Omental fat pad (tissue), 4 donors: ENCODE measurements around the gene THPO. TPM values are rescaled to one million over a fixed set of nuclear protein-coding genes. Genes with fewer than 3 reads are reported as not detected.

ENCODE experiments used
- ATAC-seq: fragments of 150-250 bp; one replicate; pipeline ENCODE4 v1.9.1; 2016; ENCODE audit warnings: mild to moderate bottlenecking, moderate library complexity; ENCODE audit not compliant: low FRiP score
- DNase-seq: peaks from one replicate; pipeline ENCODE4 v3.0.0-alpha.2; 2019; ENCODE audit warnings: low spot score
- total RNA-seq, 4 donors: library from RNA; depleted of rRNA; stranded (reverse); fragments of >200 nt; gene quantifications; one replicate each; pipeline ENCODE4 v1.1.0, GENCODE V29; 2016
- TF ChIP-seq, protein P1 (sequence below), 3 donors: fragments of 450-650 bp; IDR thresholded peaks; one replicate each; pipeline ENCODE4 v1.5.1; 2016 to 2017; ENCODE audit warnings: antibody characterized with exemption in 3 of 3, mild to moderate bottlenecking in 3 of 3, moderate library complexity in 2 of 3

THPO gene
- total RNA-seq, 4 donors from 2014 or later, result 0.36 to 1.3 (median 0.94) TPM

DNA sequence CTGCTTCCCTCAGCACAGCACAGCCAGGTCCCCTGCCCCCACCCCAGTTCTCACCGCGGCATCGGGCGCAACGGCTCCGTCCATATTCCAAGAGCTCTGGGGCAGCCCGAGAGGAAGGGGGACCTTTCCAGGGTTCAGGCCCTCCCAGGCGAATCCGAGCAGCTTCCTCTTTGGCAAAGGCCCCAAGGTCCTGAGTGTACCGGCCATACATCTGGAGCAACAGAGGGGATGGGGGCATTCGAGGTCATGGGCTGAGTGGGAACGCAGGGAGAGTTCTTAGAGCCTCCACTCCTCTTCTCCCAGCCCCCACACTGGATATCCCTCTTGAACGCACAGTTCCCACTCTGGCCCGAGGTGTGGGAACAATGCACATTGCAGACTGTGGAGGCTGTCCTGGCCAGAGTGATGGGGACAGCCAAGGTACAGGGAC lies 19.1 kb downstream of the THPO start:
- ATAC-seq (no peak), DNase-seq (no peak)
- TF ChIP-seq, protein P1, sequence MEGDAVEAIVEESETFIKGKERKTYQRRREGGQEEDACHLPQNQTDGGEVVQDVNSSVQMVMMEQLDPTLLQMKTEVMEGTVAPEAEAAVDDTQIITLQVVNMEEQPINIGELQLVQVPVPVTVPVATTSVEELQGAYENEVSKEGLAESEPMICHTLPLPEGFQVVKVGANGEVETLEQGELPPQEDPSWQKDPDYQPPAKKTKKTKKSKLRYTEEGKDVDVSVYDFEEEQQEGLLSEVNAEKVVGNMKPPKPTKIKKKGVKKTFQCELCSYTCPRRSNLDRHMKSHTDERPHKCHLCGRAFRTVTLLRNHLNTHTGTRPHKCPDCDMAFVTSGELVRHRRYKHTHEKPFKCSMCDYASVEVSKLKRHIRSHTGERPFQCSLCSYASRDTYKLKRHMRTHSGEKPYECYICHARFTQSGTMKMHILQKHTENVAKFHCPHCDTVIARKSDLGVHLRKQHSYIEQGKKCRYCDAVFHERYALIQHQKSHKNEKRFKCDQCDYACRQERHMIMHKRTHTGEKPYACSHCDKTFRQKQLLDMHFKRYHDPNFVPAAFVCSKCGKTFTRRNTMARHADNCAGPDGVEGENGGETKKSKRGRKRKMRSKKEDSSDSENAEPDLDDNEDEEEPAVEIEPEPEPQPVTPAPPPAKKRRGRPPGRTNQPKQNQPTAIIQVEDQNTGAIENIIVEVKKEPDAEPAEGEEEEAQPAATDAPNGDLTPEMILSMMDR (IDR thresholded peaks at IDR 0.05), result no peak

DNA sequence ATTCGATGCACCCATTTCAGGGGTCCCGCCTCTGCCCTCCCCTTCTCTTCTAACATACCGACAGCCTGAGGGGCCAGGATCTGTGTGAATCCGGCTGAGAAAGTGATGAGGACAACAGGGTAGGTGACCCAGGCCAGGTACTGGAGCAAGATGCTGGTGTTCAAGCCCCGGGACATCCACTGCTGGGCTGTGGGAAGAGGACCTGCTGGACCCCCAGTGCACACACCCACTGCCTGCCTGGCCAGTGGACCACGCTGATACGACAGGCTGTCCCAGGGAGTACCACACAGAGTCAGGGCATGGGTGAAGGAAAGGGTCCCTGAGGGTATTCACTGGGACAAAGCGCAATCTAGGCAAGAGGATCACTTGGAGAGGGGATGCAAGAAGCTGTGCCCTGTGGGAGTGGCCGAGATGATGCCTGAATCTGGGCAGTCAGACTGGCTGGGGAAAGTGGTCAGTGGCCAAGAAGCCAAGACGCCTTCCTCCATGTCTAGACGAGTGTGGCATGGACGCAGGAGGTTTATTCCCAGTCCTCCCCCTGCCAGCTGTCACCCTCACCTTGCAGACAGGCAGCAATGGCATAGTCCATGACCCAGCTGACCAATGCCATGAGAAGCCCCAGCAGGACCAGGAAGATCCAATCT lies 19.8 kb downstream of the THPO start:
- DNase-seq, result no peak
- ATAC-seq, result no peak
- TF ChIP-seq, protein P1 (IDR thresholded peaks at IDR 0.05), result no peak

DNA sequence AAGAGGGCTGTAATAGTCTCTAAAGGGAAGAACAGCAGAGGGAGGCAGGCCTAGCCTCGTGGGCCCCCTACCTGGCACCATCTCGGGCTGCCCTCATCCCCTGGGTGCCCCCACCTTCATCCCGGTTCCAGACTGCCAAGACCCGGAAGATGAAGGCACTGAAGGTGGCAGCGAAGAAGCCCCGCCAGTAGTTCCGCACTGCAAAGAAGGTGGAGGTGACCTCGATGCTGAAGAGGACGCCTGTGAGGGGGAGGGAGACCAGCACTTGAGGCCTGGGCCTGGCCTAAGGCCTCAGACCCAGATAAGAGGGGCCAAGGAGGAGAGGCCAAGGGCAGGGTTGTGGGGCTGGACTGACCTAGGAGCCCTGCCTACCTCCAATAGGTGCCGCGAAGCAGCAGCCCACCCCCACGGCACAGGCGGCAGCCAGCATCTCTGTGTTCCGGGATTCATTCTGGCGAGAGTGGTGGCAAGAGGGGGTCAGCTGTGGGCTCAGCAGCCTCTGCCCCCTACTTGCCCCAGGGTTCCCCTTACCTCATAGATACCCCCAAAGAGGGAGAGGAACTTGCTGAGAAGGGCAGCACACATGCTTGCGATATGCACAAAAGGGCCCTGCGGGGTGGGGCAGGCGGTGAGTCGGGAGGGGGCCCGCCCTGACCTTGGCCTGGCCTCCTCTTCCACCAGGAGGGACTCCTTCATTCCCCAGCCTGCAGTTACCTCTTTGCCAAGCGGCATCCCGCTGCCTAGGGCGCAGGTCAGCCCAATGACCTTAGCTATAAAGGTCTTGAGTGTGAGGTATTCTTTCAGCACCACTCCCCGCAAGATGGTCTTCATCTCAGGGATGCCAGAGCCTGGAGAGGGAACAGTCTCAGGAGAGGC lies 20.5 kb downstream of the THPO start:
- ATAC-seq (no peak), DNase-seq (no peak)
- TF ChIP-seq, protein P1 (IDR thresholded peaks at IDR 0.05), result no peak

DNA sequence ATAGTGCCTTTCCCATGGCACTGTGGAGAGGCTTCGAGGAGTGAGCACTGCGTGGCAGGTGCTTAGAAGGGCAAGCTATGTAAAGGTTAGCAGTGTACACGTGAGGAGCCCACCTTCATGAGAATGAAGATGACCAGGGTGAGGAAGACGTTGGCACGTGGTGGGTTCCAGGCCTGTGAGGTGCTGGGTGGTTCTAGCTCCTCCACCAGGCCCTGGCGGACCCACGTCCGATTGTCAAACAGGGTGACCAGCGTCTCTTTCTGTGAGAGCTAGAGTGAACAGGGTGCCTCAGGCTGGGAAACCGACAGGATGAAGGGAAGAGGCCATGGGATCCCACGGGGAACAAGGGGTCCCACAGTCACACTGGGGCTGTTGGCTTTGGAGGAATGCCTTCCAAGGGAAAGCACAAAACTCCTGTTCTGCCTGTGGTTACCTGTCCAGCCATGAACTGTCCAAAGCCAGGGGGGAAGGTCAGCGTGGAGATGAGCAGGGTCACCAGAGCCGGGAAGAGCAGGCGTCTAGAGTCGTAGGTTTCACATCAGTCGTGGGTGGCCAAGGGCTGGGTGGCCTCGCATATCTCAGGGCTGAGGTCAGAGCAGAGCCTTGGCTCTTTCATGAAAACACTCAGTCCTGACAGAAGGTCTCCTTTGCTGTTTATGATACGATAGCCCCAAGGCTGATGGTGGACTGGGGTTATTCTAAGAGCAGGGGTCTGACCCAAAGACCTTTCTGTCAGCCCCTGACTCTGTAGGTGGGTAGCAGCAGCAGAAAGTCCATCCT lies 22.6 kb downstream of the THPO start:
- no peak for DNase-seq
- no peak for ATAC-seq
- TF ChIP-seq, protein P1 (IDR thresholded peaks at IDR 0.05), result no peak

DNA sequence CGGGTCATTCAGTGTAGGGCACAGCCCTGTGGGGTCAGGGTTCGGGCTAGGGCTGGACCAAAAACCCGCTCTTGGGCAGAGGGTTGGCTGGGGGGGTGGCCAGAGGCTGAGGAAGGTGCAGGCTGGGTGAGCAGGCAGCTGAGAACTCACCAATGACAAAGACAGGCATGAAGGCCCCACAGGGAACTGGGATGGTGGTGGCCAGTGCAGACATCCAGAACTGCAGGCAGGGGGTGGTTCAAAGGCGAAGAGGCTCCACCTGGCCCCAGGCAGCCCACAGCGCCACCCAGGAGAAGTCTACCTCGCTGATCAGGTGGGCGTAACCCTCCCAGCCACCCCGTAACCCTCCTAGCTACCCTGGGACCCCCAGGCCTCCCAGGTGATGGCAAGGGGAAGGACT lies 23.3 kb downstream of the THPO start:
- no peak for DNase-seq
- no peak for ATAC-seq
- TF ChIP-seq, protein P1 (IDR thresholded peaks at IDR 0.05), result no peak

DNA sequence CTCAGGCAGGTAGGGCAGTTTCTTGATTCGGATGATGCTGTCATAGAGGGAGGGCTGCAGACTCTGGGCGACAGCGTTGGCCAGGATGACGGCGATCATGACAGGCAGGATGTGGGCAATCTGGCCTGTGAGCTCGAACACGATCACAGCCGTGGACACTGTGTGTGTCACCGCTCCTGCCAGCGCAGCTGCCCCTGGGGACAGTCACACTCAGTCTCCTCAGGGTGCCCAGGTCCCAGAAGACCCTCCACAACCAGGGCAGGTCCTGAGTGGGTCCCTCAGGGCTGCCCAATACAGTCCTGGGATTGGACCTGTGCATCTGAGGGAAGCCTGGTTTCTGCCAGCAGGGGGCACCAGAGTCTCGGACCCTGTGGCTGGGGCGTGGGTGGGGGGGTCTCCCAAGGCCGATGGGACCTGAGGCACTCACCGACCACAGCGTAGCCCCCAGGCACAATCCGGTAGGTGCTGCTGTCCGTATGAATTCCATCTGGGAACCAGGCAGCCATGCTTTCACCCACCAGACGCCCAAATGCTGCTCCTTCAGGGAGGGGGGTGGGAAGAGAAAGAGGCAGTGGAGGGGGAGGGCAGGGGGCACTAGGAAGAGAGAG lies 23.8 kb downstream of the THPO start:
- TF ChIP-seq, protein P1 (IDR thresholded peaks at IDR 0.05), result peak in 1 of 3 donors; percentile 14
- DNase-seq (no peak), ATAC-seq (no peak)
